Caco-2 (cell line): Measurements from ENCODE around the gene PEX12. TPM values are rescaled to one million over a fixed set of nuclear protein-coding genes. Genes with fewer than 3 reads are reported as not detected.

Experiments used
- BruUV-seq: library from RNA; stranded (reverse); fragments of 400-500 nt; replicated peaks from 2 replicates; lab custom pipeline; 2021; lab: Mats Ljungman, UMichigan
- CTCF ChIA-PET: fragments of 300-600 bp; sonication (Branson Sonifier 250); formaldehyde crosslinking; loops from one replicate; lab custom pipeline; 2022; ENCODE audit warnings: antibody characterized with exemption; lab: Charles Lee
- POLR2A ChIA-PET: fragments of 300-600 bp; sonication (Branson Sonifier 250); formaldehyde crosslinking; loops from one replicate; lab custom pipeline; 2022; ENCODE audit warnings: antibody characterized with exemption; lab: Charles Lee
- DNase-seq, 2 experiments: peaks; one replicate each; pipeline versions ENCODE4 v3.0.0 to v3.0.0-alpha.2; 2020 to 2022
- H3K27me3 ChIP-seq: replicated peaks from 2 replicates; pipeline ENCODE4 v1.6.0; 2011; ENCODE audit warnings: low read length; ENCODE audit not compliant: control insufficient read depth, insufficient read depth
- H3K36me3 ChIP-seq: 2 replicates; pipeline ENCODE4 v1.5.1; 2011; ENCODE audit warnings: low read length; ENCODE audit not compliant: control insufficient read depth, insufficient read depth
- H3K4me1 ChIP-seq: fragments of 250-450 bp; sonication (Bioruptor Pico); 2 replicates; pipeline ENCODE4 v1.5.1; 2020; ENCODE audit warnings: mild to moderate bottlenecking
- H3K4me3 ChIP-seq: 2 replicates; pipeline ENCODE4 v1.5.1; 2011; ENCODE audit warnings: low read depth, mild to moderate bottlenecking, control low read depth, low read length
- H3K9me3 ChIP-seq: fragments of 250-450 bp; sonication (Bioruptor Pico); 2 replicates; pipeline ENCODE4 v1.5.1; 2020; ENCODE audit warnings: mild to moderate bottlenecking, moderate library complexity
- H3K27ac Mint-ChIP-seq: one replicate; pipeline ENCODE4 v1.8.0; 2022; ENCODE audit warnings: mixed read lengths; ENCODE audit not compliant: unreplicated experiment
- H3K27me3 Mint-ChIP-seq: one replicate; pipeline ENCODE4 v1.8.0; 2022; ENCODE audit warnings: mixed read lengths; ENCODE audit not compliant: insufficient read depth, unreplicated experiment
- H3K36me3 Mint-ChIP-seq: one replicate; pipeline ENCODE4 v1.8.0; 2022; ENCODE audit warnings: mild to moderate bottlenecking, mixed read lengths; ENCODE audit not compliant: insufficient read depth, unreplicated experiment
- H3K4me1 Mint-ChIP-seq: one replicate; pipeline ENCODE4 v1.8.0; 2022; ENCODE audit warnings: low read depth, mixed read lengths; ENCODE audit not compliant: unreplicated experiment
- H3K4me3 Mint-ChIP-seq: one replicate; pipeline ENCODE4 v1.8.0; 2022; ENCODE audit warnings: mild to moderate bottlenecking, moderate library complexity, mixed read lengths; ENCODE audit not compliant: unreplicated experiment
- H3K9me3 Mint-ChIP-seq: one replicate; pipeline ENCODE4 v1.8.0; 2022; ENCODE audit warnings: mixed read lengths; ENCODE audit not compliant: unreplicated experiment
- CTCF ChIP-seq, 2 experiments: fragments of 200-600 bp in 1 of 2; IDR thresholded peaks; 1 replicate in 1 of 2; 2 replicates in 1 of 2; pipeline versions ENCODE4 v1.5.1 to v1.8.0; 2011 to 2022; ENCODE audit warnings: antibody characterized with exemption in 1 of 2, control low read depth in 1 of 2, inconsistent platforms in 1 of 2, low read depth in 1 of 2, low read length in 1 of 2, mild to moderate bottlenecking in 1 of 2, moderate library complexity in 1 of 2; ENCODE audit not compliant: insufficient read depth in 1 of 2, severe bottlenecking in 1 of 2, unreplicated experiment in 1 of 2
- intact Hi-C: fragments of 100-400 bp; cut with micrococcal nuclease; formaldehyde crosslinking; loops from one replicate; pipeline ENCODE4 v1.10.0; 2022; ENCODE audit not compliant: unreplicated experiment
- total RNA-seq: library from RNA; stranded (reverse); gene quantifications from 2 replicates; pipeline ENCODE4 v1.2.3, GENCODE V29; 2022

Gene PEX12
- total RNA-seq, 1 experiment from 2014 or later, result 4.8 TPM

GRCh38 chr17:35603674-35604073 lies 25.3 kb upstream of the PEX12 start:
- DNase-seq, result no peak
- no peak overlapping the region for H3K4me3 Mint-ChIP-seq
- BruUV-seq, result no TSS peak
- no peaks in the 10 kb centered on the region for H3K4me1 ChIP-seq
- H3K36me3 ChIP-seq, result no peaks in the 10 kb centered on the region
- no peak overlapping the region for H3K4me3 ChIP-seq
- no peak overlapping the region for H3K27ac Mint-ChIP-seq
- H3K9me3 Mint-ChIP-seq, result no peaks in the 10 kb centered on the region
- intact Hi-C loops, result no loop called here
- H3K9me3 ChIP-seq, result no peaks in the 10 kb centered on the region
- H3K27me3 Mint-ChIP-seq, result no peaks in the 10 kb centered on the region
- no peak for TF ChIP-seq CTCF (IDR thresholded peaks at IDR 0.05; ENCODE audit: insufficient read depth in 1 of 2, low read depth in 1 of 2, low read length in 1 of 2, severe bottlenecking in 1 of 2, unreplicated experiment in 1 of 2)
- H3K27me3 ChIP-seq, result no peaks in the 10 kb centered on the region
- H3K36me3 Mint-ChIP-seq, result peaks cover 94% of the 10 kb centered on the region
- ChIA-PET CTCF (no interaction called here), POLR2A (no interaction called here)
- no peaks in the 10 kb centered on the region for H3K4me1 Mint-ChIP-seq

- no peak overlapping the region for H3K4me3 Mint-ChIP-seq
- H3K4me1 Mint-ChIP-seq, result no peaks in the 10 kb centered on the region
- ChIA-PET POLR2A (no interaction called here), CTCF (no interaction called here)
- peaks cover 1% of the 10 kb centered on the region; the same call in 1 of the 2 replicates for H3K36me3 ChIP-seq
- no peaks in the 10 kb centered on the region for H3K9me3 Mint-ChIP-seq
- H3K36me3 Mint-ChIP-seq, result peaks cover 87% of the 10 kb centered on the region
- no peak for DNase-seq
- no peak overlapping the region for H3K4me3 ChIP-seq
- no peak overlapping the region for H3K27ac Mint-ChIP-seq
- TF ChIP-seq CTCF (IDR thresholded peaks at IDR 0.05; ENCODE audit: insufficient read depth in 1 of 2, low read depth in 1 of 2, low read length in 1 of 2, severe bottlenecking in 1 of 2, unreplicated experiment in 1 of 2), result no peak
- intact Hi-C loops, result loop anchor here (10.0 kb wide), 1 partner anchor 927 kb away; no protein-coding TSS in a partner anchor
- H3K4me1 ChIP-seq, result no peaks in the 10 kb centered on the region
- H3K27me3 ChIP-seq, result no peaks in the 10 kb centered on the region
- no peaks in the 10 kb centered on the region for H3K9me3 ChIP-seq
- no TSS peak for BruUV-seq
- no peaks in the 10 kb centered on the region for H3K27me3 Mint-ChIP-seq
These were observed 19.2 kb upstream of the PEX12 start for GRCh38 chr17:35597604-35598003.

GRCh38 chr17:35596530-35597233 lies 18.3 kb upstream of the PEX12 start:
- DNase-seq, result no peak
- Mint-ChIP-seq H3K27me3 (no peaks in the 10 kb centered on the region), H3K4me1 (no peaks in the 10 kb centered on the region), H3K4me3 (no peak overlapping the region), H3K9me3 (no peaks in the 10 kb centered on the region), H3K27ac (no peak overlapping the region), H3K36me3 (peaks cover 77% of the 10 kb centered on the region)
- intact Hi-C loops, result loop anchor here (10.0 kb wide), 1 partner anchor 928 kb away; no protein-coding TSS in a partner anchor
- BruUV-seq, result no TSS peak
- no peaks in the 10 kb centered on the region; the same call in 1 of the 2 replicates for H3K4me1 ChIP-seq
- ChIA-PET POLR2A (no interaction called here), CTCF (no interaction called here)
- peaks cover 1% of the 10 kb centered on the region; the same call in 1 of the 2 replicates for H3K36me3 ChIP-seq
- no peak overlapping the region for H3K4me3 ChIP-seq
- H3K9me3 ChIP-seq, result no peaks in the 10 kb centered on the region
- no peaks in the 10 kb centered on the region for H3K27me3 ChIP-seq
- TF ChIP-seq CTCF (IDR thresholded peaks at IDR 0.05; ENCODE audit: insufficient read depth in 1 of 2, low read depth in 1 of 2, low read length in 1 of 2, severe bottlenecking in 1 of 2, unreplicated experiment in 1 of 2), result no peak
